RWPE2 (cell line): ENCODE data around the gene IKBIP.

Experiments
- ATAC-seq: fragments of 200-7000 bp; cut with Tn5 transposase; 3 replicates; pipeline ENCODE4 v1.9.1; 2021; ENCODE audit warnings: low read depth
- DNase-seq: peaks from one replicate; pipeline ENCODE4 v3.0.0-alpha.2; 2020; ENCODE audit warnings: low spot score
- H3K27ac ChIP-seq: fragments of 450-650 bp; 2 replicates; pipeline ENCODE4 v1.5.1; 2017; ENCODE audit warnings: mild to moderate bottlenecking; ENCODE audit not compliant: poor library complexity, severe bottlenecking
- H3K27me3 ChIP-seq: fragments of 250-450 bp; sonication (Bioruptor Pico); 2 replicates; pipeline ENCODE4 v1.5.1; 2021; ENCODE audit warnings: mild to moderate bottlenecking, moderate library complexity; ENCODE audit not compliant: insufficient read depth, poor library complexity, severe bottlenecking
- H3K36me3 ChIP-seq: fragments of 250-450 bp; sonication (Bioruptor Pico); 2 replicates; pipeline ENCODE4 v1.5.1; 2020; ENCODE audit warnings: low read depth, mild to moderate bottlenecking, moderate library complexity
- H3K4me1 ChIP-seq: fragments of 250-450 bp; sonication (Bioruptor Pico); 2 replicates; pipeline ENCODE4 v1.5.1; 2021; ENCODE audit warnings: mild to moderate bottlenecking, moderate library complexity; ENCODE audit not compliant: insufficient read depth, poor library complexity, severe bottlenecking
- H3K4me3 ChIP-seq: fragments of 250-450 bp; sonication (Bioruptor Pico); 2 replicates; pipeline ENCODE4 v1.5.1; 2021; ENCODE audit warnings: mild to moderate bottlenecking, moderate library complexity; ENCODE audit not compliant: severe bottlenecking
- H3K9me3 ChIP-seq: fragments of 250-450 bp; sonication (Bioruptor Pico); 2 replicates; pipeline ENCODE4 v1.5.1; 2021; ENCODE audit warnings: mild to moderate bottlenecking, moderate library complexity; ENCODE audit not compliant: severe bottlenecking
- CTCF ChIP-seq: fragments of 450-650 bp; IDR thresholded peaks from one replicate; pipeline ENCODE4 v1.5.1; 2017; ENCODE audit warnings: mild to moderate bottlenecking, moderate library complexity; ENCODE audit not compliant: poor library complexity, severe bottlenecking

The IKBIP gene

GRCh38 chr12:98669751-98670150 lies 25.2 kb upstream of the IKBIP start:
- no peak for ATAC-seq
- no peak overlapping the region for H3K27ac ChIP-seq
- peaks cover 83% of the 10 kb centered on the region for H3K36me3 ChIP-seq
- H3K27me3 ChIP-seq, result no peaks in the 10 kb centered on the region
- H3K4me1 ChIP-seq, result no peaks in the 10 kb centered on the region
- H3K4me3 ChIP-seq, result no peak overlapping the region
- no peak for DNase-seq
- H3K9me3 ChIP-seq, result no peaks in the 10 kb centered on the region
- TF ChIP-seq CTCF, result no peak

- H3K4me3 ChIP-seq, result no peak overlapping the region
Measured at GRCh38 chr12:98660521-98660920, 15.9 kb upstream of the IKBIP start.

GRCh38 chr12:98656289-98657101 lies 11.9 kb upstream of the IKBIP start:
- no peak overlapping the region for H3K27ac ChIP-seq
- peaks cover 52% of the 10 kb centered on the region for H3K36me3 ChIP-seq
- H3K4me3 ChIP-seq, result no peak overlapping the region
- no peak for TF ChIP-seq CTCF
- no peaks in the 10 kb centered on the region for H3K27me3 ChIP-seq
- no peaks in the 10 kb centered on the region for H3K9me3 ChIP-seq
- H3K4me1 ChIP-seq, result no peaks in the 10 kb centered on the region
- DNase-seq (no peak), ATAC-seq (peak; percentile 46; the same call in 2 of the 3 replicates)

More at GRCh38 chr12:98660521-98660920, 15.9 kb upstream of the IKBIP start:
- DNase-seq (no peak), ATAC-seq (no peak)
- Histone ChIP-seq H3K9me3 (no peaks in the 10 kb centered on the region), H3K4me1 (no peaks in the 10 kb centered on the region), H3K27ac (no peak overlapping the region), H3K27me3 (no peaks in the 10 kb centered on the region), H3K36me3 (peaks cover 64% of the 10 kb centered on the region)
- TF ChIP-seq CTCF, result no peak

- H3K4me1 ChIP-seq, result no peaks in the 10 kb centered on the region
- TF ChIP-seq CTCF, result peak; percentile 75
- H3K4me3 ChIP-seq, result no peak overlapping the region
- H3K36me3 ChIP-seq, result peaks cover 64% of the 10 kb centered on the region
- ATAC-seq, result peak; percentile 44; the same call in 2 of the 3 replicates
- DNase-seq, result no peak
- H3K27me3 ChIP-seq, result no peaks in the 10 kb centered on the region
- no peak overlapping the region for H3K27ac ChIP-seq
- H3K9me3 ChIP-seq, result no peaks in the 10 kb centered on the region
Measured at GRCh38 chr12:98653866-98654493, 9.4 kb upstream of the IKBIP start.
